GM21526 (cell line): ENCODE measurements around the gene HHIP.

ENCODE experiments used
- ATAC-seq: cut with Tn5 transposase; IDR thresholded peaks from one replicate; pipeline ENCODE4 v1.9.1; 2021; ENCODE audit warnings: moderate library complexity; ENCODE audit not compliant: unreplicated experiment, low FRiP score

Gene HHIP

DNA sequence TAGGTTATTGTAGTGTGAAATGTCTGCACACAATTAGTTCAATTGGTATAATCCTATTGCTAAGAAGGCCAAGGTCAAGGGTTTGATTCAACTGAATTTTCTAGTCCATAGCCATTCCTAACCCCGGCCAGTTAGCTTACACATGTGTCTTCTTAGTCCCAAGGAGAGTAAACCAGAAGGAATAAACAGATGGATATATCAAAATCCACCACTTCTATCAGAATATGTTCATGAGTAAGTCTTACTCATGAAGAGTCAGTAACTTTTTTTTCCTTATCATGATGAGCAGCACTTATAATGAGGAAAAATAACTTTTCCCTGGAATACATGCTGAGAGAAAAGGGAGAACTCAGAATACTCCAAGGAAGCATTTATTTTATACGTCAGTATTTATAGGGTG is 9.5 kb downstream of the HHIP start:
- ATAC-seq = no peak

DNA sequence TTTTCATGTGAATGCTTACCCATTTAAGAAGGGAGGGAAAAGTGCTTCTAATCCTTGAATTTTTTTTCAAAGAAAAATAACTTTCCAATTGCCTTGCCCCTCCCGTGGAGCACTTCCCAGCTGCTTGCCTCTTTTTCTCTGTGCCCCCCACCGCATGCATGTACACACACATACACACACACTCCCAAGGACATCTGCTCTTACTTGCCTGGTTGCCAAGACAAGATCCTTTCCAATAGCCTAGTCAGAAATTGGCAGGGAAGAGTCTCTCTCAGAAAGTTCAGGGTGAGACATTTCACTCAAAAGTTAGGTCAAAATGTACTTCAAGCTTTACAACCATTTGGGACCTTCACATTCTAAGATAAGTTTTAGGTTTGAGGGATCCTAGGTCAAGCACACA is 10.9 kb downstream of the HHIP start:
- ATAC-seq = no peak

DNA sequence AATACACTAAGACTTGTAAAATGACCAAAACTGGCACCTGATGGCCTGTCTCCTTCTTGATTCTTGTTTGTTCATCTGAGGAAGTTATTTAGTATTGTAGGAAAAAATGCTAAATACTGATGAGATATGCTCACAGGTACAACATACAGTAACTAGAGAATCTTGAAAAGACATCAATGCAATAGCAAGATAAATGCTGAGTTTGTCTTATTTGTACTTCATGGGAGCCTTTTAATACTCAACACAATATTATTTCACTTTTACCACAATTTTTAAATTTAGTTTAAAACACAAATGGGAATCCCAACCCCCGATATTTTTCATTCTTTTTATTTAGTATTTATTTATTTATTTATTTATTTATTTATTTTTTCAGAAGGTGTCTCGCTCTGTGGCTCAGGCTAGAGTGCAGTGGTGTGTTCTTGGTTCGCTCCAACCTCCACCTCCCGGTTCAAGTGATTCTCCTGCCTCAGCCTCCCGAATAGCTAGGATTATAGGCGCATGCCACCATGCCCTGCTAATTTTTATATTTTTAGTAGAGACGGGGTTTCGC is 12.1 kb downstream of the HHIP start:
- no peak for ATAC-seq

DNA sequence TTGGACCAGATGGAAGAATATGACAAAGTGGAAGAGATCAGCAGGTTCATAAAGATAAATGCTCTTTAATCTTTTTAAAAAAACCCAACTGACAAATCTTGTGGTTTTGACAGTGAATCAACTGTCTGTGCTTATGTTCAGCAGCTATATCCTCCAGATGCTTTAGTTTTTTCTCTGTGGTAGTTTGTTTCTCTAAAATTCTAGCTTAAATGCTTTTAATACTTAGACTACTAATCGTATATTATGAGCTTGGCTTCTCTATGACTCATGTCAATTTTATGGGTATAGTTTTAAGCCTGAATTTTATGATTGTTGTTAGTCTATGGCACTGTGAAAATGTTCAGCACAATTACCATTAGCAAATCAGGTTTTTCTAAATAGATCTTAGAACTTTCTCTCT is 12.9 kb downstream of the HHIP start:
- no peak for ATAC-seq

DNA sequence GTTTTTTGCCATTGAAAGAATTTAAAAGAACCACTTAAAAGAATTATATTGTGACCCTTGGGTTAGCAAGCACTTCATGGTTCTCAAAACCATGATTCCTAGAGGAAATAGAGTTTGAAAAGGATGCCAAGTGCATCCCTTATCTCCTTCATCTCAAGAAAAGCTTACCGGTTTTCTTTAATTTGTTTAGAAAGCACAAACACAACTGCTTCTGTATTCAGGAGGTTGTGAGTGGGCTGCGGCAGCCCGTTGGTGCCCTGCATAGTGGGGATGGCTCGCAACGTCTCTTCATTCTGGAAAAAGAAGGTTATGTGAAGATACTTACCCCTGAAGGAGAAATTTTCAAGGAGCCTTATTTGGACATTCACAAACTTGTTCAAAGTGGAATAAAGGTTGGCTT is 13.5 kb downstream of the HHIP start:
- ATAC-seq = no peak

DNA sequence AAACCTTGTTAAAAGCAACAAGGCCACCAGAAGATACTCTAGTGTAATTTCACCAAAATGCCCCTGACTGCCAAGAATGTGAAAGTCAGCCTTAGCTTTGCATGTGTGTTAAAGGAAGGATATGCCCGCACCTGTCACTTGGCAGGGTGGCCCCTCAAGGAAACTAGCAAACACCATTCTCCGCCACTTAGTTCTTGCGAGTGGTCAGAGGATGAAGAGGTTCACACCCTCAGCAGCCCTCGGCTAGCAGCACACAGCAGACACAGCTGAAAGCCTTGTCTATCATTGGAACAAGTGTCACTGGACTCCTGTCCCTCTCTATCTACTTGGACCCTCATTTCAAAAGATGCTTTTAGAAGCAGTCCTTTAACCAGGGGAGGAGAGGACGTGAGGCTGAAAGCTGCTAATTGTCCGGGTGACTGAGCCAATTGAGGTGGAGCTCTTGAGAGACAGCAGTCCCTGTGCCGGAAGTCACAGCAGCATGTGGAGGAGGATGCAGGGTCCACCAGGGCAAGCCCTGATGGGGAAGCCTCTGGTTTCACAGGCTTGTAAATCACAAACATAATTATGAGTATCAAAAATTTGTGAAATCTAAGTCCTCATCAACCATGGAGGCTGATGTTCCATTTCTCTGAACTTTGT is 18.0 kb downstream of the HHIP start:
- no peak for ATAC-seq

DNA sequence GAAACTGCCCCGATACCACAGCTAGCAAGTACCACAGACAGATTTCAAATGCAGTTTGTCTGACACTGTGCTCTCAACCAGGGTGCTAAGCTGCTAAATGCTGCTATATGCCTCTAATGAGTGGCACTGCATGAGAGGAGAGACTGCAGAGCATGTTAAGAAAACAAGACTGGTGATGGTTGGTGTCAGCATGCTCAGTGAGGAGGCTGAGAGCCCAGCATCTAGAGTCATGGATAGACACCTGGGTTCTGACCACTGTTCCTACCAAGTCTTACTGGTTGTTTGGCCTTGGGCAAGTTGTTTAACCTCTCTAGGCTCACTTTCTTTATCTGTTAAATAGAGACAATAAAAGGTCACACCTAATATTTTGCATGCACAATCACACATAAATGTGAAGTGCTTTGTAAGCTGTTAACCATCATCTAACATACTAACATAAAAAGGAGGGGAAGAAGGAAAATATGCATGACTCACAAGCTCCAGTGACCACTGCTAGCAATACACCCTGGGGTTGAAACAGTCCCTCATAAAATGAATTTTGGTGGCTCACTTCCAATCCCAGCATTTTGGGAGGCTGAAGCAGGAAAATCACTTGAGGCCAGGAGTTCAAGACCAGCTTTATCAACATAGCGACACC is 20.7 kb downstream of the HHIP start:
- ATAC-seq = no peak

DNA sequence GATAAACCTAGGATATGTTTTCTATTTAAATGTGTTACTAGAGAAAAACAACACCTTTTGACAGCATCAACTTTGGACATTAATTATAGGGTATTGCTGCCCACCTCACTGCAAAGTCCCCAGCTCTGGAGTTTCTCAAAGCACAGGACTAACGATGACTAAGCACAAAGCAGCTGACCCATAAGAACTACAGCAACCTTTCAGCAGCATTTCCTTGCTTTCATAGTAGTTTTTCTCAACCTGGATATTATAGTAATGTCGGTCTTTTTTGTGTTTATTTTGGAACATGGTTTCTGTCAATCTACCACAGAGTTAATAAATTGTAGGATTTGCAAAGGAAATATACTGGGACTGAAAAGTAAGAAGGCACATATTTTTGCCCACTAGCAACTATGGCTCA is 21.5 kb downstream of the HHIP start:
- ATAC-seq = no peak

DNA sequence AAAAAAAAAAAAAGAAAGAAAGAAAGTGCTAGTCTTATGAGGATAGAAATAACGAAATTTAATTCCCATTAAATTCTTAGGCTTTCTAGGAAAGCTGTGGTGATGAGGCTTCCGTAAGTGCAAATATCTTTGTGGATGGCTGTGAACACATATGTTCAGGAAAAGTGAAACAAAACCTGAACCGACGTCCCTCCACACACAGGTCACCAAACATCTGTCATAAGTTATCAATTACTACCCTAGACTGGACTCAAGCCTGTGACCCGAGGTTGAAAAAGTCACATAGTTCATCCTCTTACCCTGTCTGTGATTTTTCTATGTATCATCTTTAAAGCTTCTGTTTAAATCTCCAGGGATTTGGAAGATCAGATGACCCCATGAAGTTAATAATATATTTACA is 24.8 kb downstream of the HHIP start:
- ATAC-seq = no peak

DNA sequence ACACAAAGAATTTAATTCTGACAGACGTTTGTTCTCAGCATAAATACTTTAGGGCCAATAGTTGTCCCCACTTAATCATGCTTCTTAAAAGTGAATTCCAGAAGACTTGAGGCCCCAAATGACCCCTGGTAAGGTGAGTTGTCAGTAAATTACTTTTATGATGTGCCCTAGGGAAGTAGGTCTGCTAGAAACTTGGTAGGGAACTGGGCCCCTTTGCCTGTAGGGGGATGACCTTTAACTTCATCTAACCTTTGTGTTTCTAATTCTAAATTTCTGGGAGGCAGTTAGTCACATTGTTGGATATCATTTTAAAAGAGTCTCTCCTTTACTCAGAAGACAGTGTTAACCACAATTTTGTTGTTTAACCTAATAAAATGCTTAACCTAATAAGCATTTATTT is 28.8 kb downstream of the HHIP start:
- ATAC-seq = no peak

DNA sequence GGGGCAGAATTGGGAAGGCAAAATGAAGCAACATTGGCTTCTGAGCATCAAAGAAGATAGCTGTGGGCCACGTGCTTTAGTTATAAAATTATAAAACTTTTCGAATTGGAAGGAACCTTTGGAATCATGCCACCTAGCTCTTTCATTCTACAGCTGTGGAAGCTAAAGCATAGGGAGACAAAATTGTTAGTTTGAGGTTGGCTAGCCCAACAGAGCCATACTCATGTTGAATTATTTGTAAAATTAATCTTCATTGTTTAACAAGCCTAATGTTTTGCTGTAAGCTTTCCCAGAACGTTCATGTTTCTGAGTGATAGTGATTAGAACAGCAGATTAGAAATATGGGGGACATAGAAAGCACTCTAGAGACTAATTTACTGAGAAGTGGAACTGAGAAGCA is 35.9 kb downstream of the HHIP start:
- no peak for ATAC-seq

DNA sequence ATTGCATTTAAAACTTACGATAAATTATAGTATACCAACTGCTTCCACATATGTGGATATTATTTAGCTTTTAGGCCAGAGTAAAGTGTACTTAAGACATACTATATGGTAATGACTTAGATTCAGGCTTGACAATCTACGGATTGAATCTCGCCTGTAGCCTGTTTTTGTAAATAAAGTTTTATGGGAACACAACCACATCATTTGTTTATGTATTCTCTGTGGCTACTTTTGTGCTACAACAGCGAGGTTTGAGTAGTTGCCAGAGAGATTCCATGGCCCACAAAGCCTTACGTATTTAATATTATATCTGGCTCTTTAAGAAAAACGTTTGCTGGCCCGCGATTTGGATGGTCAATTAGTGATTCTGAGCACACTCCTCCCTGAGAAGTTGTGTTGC is 37.6 kb downstream of the HHIP start:
- no peak for ATAC-seq

DNA sequence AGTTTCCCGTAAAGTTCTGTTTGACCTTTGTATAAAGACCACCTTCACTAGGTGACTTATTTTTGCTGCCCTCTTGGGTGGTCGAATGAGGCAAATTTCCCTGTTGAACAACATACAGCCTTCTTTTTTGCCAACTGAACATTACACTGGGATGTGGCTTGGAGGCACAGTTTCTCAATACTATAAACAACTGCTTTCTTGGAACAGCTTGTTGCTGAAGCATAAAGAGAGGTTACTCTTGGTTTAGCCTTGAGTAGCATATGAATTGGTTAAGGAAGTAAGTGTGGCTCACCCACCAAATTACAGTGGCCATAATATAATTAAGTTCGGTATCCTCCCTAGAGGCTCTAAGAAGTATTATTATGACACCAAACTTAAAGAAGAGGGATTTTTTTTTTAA is 40.0 kb downstream of the HHIP start:
- ATAC-seq = no peak

DNA sequence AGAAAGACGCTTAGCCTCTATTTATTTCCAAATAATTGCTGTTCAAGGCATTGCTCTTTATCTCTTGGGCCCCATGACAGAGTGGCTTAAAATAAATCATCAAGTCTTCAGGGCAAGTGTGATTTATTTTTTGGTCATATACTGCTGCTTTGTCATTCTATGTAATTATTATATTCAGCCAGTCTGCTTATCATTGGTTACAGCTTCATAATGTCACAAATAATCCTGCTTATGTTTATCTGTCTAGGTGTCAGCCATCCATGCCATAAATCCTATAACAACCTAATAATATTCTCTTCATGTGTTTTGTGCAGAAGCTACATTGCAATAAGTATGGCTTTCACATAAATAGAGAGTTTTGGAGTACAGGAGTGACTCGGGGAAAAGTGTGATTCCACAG is 41.0 kb downstream of the HHIP start:
- ATAC-seq = no peak

DNA sequence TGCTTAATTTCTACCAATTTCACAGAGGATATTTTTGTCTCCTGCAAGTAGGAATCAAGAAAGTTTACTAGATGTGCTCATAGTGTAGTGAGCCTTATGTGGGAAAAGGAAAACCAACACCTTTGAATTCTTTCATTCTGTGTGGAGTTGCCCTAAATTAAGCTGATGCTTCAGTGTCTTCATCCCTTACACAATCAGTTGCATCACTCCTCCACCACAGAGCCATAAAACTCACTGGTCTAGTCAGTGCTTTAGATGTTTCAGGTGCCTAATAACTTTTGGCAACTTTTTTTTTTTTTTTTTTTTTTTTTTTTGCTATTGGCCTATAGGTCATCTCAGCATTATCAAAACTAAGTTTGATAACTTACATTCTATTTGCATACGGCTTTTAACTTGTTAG is 41.5 kb downstream of the HHIP start:
- no peak for ATAC-seq

DNA sequence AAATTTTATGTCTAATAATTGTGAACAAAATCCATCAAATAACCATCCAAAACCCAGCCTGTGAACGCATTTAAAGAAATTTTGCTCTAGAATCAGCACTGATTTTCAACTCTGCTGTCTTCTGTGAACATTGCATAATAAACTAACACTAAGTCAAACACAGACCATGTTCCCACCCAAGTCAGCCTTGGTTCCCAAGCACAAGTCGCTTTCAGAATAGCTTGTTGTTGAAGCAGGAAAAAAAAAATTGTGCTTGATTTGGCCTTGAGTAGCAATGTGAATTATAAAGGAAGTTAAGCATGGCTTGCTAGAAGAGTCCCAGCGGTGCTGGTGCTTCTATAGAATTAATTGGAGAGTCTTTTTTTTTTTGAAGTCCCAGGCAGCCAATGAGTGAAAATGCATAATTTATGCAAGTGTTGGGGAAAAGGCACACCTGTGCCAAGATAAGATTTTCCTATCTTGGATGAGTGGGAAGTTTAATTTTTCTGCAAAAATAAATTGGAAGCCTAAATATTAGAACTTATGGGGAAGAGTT is 42.1 kb downstream of the HHIP start:
- ATAC-seq = no peak

DNA sequence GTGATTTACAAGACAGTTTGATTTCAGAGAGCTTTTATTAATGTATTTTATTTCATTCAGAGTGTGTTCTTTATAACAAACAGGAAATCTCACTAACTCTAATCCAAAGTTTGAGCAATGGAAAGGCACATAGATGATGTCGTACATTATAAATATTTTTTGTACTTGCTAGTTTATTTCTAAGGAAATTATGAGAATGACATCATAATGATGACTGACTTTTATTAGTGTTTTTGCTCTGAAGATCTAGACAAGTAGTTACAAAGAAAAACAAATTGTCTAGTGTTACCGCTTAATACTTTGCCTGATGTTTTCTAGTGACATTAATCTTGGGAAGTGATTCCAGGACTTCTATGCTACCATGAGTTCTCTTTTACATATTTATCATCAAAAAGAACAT is 43.2 kb downstream of the HHIP start:
- no peak for ATAC-seq

DNA sequence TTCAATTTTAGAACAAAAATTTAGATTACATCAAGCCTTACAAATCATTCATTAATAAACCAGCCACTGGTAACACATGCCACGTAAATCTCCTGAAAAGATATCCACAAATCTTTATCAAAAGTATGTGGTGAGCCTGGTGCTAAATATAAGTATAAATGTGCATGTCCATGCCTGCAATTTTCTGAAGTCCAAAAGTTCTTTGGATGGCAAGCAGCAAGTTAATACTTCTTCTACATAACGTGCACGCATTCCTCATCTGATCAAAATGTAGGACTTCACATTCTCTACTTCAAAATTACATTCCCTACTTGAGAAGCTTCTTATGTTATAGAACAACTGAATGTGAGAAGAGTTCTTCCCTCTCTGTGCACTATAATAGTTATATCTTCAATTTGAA is 49.8 kb downstream of the HHIP start:
- no peak for ATAC-seq

DNA sequence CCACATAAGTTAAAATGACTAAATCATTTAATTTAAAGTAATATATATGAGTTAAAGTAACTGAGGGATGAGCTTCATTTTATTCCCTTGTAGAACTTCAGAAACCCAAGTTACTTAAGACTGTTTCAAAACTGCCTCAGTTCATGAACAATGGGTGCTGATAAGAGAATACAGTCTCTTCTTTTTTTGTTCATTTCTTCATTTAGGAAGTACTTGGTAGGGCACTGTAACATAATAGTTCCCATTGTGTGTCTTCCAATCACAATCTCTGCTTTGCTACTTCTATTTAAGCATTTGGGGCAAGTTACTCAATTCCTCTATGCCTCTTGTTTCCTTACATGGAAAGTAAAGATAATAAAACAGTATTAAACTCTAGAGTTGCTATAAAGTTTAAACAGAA is 50.4 kb downstream of the HHIP start:
- ATAC-seq = no peak

DNA sequence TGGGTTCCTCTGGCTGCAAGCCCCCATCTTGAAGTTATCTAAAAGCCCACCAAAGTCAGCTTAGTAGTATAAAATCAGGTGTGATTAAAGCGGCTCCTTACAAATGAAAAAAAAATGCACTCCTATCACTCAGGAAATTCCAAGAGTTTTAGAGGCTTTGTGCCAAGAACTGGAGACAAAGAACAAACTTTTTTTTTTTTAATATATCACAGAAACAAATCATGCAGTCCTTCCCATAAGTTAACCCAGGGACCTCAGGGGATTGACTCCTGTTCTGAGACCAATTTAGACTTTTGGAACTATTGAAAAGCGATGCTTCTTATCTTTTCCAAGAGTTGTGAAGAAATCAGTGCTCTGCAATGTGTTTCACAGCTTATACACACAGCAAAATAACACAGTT is 53.6 kb downstream of the HHIP start:
- no peak for ATAC-seq

DNA sequence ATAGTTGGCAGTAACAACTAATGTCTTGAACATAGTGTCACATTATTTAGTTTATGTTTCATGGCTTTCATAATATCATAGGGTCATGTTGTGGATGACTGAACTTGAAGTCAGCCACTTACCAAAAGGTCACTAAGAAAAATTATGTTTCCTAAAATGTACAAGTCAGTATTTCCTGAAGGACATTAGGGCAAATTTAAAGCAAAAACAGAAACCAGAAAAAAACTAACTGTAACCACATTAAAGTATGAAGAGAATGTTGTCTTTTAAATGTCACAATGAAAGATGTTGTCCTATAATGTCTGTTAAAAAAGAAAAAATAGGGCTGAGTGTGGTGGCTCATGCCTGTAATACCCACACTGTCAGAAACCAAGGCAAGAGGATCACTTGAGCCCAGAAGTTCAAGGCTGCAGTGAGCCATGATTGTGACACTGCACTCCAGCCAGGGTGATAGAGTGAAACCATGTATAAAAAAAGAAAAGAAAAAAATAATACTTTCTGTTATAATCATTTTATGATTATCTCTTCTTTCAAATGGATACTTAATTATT is 55.8 kb downstream of the HHIP start:
- ATAC-seq = no peak

DNA sequence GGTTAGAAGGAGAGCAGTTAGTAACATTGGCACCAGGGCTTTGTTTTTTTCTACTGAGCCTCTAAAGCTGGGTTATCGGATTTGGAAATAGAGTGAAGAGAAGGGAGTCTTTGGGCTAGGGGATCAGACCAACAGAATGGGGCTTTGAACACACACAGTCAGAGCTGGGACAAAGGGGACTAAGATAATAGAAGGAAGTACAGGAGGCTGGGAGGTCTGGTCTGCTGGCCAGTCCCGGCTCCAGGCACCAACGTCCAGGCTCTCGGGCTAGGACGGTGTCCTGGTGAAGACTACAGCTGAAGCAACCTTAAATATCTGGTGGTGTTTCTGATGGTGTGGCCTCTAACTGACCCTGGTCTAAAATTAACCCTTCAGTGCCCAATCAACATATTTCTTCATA is 57.5 kb downstream of the HHIP start:
- no peak for ATAC-seq
